Measurements from ENCODE around the gene CAPN2.

CAPN2 gene

GRCh38 chr1:223774134-223774814 lies 61.9 kb downstream of the CAPN2 start:
- no peaks in the 10 kb centered on the region for H3K36me3 ChIP-seq (ENCODE audit: insufficient read depth)
- TF ChIP-seq CTCF (conservative IDR thresholded peaks at IDR 0.05; ENCODE audit: low read depth, low read length): no peak
- no peaks in the 10 kb centered on the region for H3K4me1 ChIP-seq (ENCODE audit: low read depth, poor library complexity, severe bottlenecking)
- H2AFZ ChIP-seq (ENCODE audit: low read depth): no peak overlapping the region
- no peaks in the 10 kb centered on the region for H3K79me2 ChIP-seq (ENCODE audit: insufficient read depth, low read depth)
- H3K4me2 ChIP-seq: no peak overlapping the region
- no peak overlapping the region for H3K4me3 ChIP-seq (IDR thresholded peaks at IDR 0.05; ENCODE audit: insufficient read depth, low read depth, low read length)
- no peaks in the 10 kb centered on the region for H3K27me3 ChIP-seq (ENCODE audit: insufficient read depth, low read depth)
- no peak overlapping the region for H3K27ac ChIP-seq
- no peaks in the 10 kb centered on the region for H4K20me1 ChIP-seq (ENCODE audit: insufficient read depth)
- no peak overlapping the region for H3K9ac ChIP-seq

DNA sequence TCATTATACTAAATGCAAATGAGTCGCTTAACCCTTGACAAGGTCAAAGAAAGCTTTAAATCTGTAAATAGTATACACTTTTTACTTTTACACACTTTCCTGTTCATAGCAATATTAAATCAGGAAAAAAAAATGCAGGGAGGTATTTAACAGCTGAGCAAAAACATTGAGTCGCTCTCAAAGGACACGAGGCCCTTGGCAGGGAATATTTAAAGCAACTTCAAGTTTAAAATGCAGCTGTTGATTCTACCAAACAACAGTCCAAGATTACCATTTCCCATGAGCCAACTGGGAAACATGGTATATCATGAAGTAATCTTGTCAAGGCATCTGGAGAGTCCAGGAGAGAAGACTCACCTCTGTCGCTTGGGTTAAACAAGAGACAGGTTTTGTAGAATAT lies 62.7 kb downstream of the CAPN2 start:
- Histone ChIP-seq H2AFZ (ENCODE audit: low read depth) (no peak overlapping the region), H3K36me3 (ENCODE audit: insufficient read depth) (no peaks in the 10 kb centered on the region), H3K9ac (no peak overlapping the region), H3K79me2 (ENCODE audit: insufficient read depth, low read depth) (no peaks in the 10 kb centered on the region), H3K4me1 (ENCODE audit: low read depth, poor library complexity, severe bottlenecking) (no peaks in the 10 kb centered on the region), H4K20me1 (ENCODE audit: insufficient read depth) (no peaks in the 10 kb centered on the region), H3K4me3 (IDR thresholded peaks at IDR 0.05; ENCODE audit: insufficient read depth, low read depth, low read length) (no peak overlapping the region), H3K27me3 (ENCODE audit: insufficient read depth, low read depth) (no peaks in the 10 kb centered on the region), H3K4me2 (no peak overlapping the region), H3K27ac (no peak overlapping the region)
- no peak for TF ChIP-seq CTCF (conservative IDR thresholded peaks at IDR 0.05; ENCODE audit: low read depth, low read length)

- H3K4me2 ChIP-seq: no peak overlapping the region
- H3K9ac ChIP-seq: no peak overlapping the region
- H3K27me3 ChIP-seq (ENCODE audit: insufficient read depth, low read depth): no peaks in the 10 kb centered on the region
- no peaks in the 10 kb centered on the region for H3K36me3 ChIP-seq (ENCODE audit: insufficient read depth)
- H2AFZ ChIP-seq (ENCODE audit: low read depth): no peak overlapping the region
- H4K20me1 ChIP-seq (ENCODE audit: insufficient read depth): no peaks in the 10 kb centered on the region
- H3K4me1 ChIP-seq (ENCODE audit: low read depth, poor library complexity, severe bottlenecking): no peaks in the 10 kb centered on the region
- TF ChIP-seq CTCF (conservative IDR thresholded peaks at IDR 0.05; ENCODE audit: low read depth, low read length): no peak
- no peak overlapping the region for H3K4me3 ChIP-seq (IDR thresholded peaks at IDR 0.05; ENCODE audit: insufficient read depth, low read depth, low read length)
- no peak overlapping the region for H3K27ac ChIP-seq
- no peaks in the 10 kb centered on the region for H3K79me2 ChIP-seq (ENCODE audit: insufficient read depth, low read depth)
Observed at GRCh38 chr1:223775711-223776074, 63.4 kb downstream of the CAPN2 start.

DNA sequence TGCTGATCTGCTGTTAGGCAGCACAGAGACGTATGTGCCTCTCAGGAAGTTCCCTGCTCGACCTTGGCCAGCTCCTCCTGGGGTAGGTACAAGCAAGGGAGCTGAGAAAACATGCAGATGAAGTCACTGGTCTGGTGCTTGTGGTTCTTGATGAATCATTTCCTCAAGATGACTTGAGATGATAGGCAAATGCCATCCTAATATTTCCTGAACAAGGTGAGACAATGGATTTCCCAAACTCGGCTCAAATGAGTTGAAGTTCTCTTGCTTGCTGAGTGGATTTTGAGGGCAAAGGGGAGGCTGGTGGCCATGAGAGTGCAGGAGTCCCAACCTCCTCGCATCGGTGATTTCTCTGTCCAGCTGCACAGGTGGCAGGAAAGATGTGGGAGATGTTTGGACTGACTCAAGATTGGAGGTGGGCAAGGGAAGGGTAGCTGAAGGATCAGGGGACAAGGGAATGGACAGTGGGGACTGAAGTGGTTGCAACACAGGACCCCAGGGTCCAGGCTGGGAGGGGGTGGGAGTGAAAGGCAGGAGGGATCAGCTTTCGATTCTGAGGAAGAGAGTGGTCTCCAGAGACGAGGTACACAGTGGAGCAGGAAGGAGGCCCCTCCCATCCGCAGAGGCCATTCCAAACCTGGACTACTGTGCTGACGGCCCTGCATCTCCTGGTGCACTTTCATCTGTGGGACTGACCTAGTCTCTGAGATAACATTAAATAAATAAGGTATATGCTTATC lies 63.9 kb downstream of the CAPN2 start:
- Histone ChIP-seq H2AFZ (ENCODE audit: low read depth) (no peak overlapping the region), H3K4me3 (IDR thresholded peaks at IDR 0.05; ENCODE audit: insufficient read depth, low read depth, low read length) (no peak overlapping the region), H3K27ac (no peak overlapping the region), H3K79me2 (ENCODE audit: insufficient read depth, low read depth) (no peaks in the 10 kb centered on the region), H4K20me1 (ENCODE audit: insufficient read depth) (no peaks in the 10 kb centered on the region), H3K4me1 (ENCODE audit: low read depth, poor library complexity, severe bottlenecking) (no peaks in the 10 kb centered on the region), H3K9ac (no peak overlapping the region), H3K36me3 (ENCODE audit: insufficient read depth) (no peaks in the 10 kb centered on the region), H3K4me2 (no peak overlapping the region), H3K27me3 (ENCODE audit: insufficient read depth, low read depth) (no peaks in the 10 kb centered on the region)
- TF ChIP-seq CTCF (conservative IDR thresholded peaks at IDR 0.05; ENCODE audit: low read depth, low read length): no peak
